GM19397 (cell line): Measurements from ENCODE around the gene ZNF555.
A peak's percentile ranks its signal among the peaks of the same experiment; 100 is the strongest.

ENCODE experiments used
- ATAC-seq: cut with Tn5 transposase; IDR thresholded peaks from one replicate; pipeline ENCODE4 v1.9.1; 2021; ENCODE audit warnings: mild to moderate bottlenecking, moderate library complexity; ENCODE audit not compliant: unreplicated experiment

The ZNF555 gene

DNA sequence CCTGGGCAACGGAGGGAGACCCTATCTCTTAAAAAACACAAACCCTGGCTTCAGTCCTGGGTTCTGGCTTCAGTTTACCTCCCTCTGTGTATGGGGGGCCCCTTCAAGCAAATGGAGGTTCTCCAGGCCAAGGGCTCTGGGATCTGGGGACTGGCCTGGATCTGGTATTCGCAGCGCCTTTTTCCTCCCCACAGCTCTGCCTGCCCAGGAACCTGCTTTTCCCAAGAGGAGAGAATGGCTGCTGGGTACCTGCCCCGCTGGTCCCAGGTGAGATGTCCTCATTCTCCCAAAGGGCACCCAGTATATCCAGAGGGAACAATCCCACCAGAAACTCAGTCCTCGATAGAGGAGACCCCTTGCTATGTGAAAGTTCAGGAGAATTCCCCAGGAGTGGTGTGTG, 18.4 kb upstream of the ZNF555 start:
- ATAC-seq, result no peak

DNA sequence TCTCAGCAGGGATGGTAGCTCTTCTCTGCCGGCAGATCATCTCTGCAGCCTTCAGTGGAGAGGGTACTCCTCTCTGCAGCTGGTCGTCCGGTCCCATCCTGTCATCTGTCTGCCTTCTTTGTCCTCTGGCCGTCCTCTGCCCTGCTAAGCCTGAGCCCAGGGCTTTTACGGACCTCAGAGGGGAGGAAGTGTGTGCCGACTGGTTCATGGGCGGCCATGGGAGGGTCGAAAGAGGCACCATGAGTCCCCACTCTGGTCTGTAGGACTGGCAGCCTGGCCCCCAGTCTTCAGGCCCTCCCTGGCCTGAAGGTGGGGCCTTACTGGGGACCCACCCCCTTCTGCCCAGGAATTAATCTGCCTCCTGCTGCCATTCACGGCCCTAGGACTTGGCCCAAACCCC, 17.6 kb upstream of the ZNF555 start:
- ATAC-seq, result no peak

DNA sequence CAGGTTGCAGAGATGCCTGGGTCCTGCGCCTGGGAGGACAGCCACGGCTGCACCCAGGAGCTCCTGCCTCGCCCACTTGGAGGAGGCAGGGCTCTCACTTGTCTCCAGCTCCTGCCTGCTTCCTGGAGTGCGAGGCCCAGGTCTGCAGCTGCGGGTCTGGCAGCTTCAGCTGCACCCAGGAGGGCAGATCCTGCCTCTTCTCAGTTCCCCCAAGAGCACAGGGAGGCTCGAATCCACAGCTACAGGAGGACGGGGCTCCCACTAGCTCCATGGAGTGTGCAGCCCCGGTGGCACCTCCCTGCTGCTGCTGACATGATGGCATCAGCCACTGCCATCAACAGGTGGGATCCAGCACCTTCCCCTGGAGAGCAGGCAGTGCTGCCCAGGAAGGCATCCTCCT, 17.1 kb upstream of the ZNF555 start:
- ATAC-seq, result no peak

DNA sequence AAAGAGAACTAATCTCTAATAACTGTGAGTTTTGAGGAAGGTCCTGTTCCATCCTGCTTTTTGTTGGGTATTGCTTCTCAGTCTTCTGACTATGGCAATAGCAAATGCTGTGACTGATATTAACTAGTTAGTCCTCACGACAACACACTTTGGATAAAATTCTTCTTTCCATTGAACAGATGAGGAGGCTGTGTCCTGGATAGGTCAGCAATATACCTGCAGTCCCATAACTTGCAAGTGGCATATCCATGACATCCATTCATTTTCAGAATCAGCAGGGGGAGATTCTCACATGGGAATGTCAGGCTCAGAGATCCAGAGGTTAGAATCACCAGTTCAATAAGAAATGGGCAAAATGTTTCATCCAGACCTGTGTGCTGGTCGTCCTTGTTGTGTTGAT, 14.3 kb upstream of the ZNF555 start:
- no peak for ATAC-seq

DNA sequence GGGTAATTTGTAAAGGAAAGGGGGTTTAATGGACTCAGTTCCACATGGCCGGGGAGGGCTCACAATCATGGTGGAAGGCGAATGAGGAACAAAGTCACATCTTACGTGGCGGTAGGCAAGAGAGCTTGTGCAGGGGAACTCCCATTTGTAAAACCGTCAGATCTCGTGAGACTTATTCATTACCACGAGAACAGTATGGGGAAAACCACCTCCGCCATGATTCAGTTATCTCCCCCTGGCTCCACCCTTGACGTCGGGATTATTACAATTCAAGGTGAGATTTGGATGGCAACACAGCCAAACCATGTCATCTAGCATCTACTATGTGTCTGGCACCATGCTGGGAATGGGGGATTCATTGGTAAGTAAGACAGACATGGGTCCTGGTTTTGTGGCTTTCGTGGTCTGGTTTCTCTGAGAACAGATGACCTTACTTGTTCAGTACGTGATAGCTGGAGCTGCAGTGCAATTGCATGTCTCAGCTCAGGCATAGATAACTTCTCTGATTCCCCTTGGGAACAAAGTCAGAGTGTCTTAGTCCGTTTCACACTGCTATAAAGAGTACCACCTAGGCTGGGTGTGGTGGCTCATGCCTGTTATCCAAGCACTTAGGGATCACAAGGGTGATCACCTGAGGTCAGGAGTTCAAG, 13.3 kb upstream of the ZNF555 start:
- no peak for ATAC-seq

DNA sequence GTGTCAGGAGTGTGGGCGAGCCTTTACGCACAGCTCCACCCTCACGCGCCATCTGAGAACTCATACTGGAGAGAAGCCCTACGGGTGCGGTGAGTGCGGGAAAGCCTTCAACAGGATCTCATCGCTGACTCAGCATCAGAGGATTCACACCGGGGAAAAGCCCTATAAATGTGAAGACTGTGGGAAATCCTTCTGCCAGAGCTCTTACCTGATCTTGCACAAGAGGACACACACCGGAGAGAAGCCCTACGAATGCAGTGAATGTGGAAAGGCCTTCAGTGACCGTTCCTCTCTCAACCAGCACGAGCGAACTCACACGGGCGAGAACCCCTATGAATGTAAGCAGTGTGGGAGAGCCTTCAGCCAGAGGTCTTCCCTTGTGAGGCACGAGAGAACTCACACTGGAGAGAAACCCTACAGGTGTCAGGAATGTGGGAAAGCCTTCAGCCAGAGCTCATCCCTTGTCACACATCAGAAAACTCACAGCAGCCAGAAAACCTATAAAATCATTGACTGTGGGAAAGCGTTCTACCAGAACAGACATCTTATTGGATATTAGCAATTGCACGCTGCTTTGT, 6.9 kb upstream of the ZNF555 start:
- no peak for ATAC-seq

DNA sequence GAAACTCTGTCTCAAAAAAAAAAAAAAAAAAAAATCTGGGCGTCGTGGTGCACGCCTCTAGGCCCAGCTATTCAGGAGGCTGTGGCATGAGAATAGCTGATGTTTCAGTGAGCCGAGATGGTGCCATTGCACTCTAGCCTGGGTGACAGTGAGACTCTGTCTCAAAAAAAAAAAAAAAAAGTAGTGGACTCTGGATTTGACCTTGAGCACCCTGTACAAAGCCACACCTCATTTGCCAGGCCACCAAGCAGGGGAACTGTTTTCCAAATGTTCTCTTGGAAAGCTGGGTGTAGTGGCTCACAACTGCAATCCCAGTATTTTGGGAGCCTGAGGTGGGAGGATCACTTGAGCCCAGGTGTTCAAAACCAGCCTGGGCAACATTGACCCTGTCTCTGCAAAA, 3.8 kb upstream of the ZNF555 start:
- no peak for ATAC-seq

DNA sequence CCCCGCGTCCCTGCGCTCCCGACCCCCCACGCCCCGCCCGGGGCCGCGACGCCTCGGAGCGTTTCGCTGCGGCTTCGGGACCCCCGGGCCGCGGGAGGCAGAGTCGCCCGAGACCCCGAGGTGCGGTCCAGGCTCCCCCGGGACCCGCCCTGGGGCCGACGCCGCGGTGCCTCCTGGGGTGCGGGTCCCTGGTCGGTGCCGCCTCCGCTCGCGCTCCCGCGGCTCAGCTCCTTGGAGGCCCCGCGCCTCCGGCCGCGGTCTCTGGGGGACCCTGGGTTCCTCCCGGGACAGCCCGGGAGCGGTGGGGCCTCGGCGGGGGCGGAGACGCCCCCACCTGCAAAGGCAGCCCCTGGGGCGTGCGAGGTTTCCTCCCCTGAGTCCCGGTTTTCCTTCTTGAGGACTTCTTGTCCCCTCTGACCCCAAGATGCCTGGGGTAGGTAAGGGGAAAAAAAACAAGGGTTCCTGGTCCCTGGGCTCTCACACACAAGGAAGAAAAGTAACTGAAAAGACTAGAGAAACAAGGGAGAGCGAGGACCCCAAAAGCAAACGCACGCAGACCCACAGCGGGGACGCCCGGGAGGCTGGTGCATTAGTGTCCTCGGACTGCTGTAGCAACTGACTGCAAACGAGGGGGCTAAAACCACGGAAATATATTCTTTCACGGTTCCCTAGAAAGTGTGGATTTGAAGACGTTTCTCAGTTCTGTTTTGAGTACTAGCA, 740 bp downstream of the ZNF555 start:
- ATAC-seq, result peak; percentile 20

DNA sequence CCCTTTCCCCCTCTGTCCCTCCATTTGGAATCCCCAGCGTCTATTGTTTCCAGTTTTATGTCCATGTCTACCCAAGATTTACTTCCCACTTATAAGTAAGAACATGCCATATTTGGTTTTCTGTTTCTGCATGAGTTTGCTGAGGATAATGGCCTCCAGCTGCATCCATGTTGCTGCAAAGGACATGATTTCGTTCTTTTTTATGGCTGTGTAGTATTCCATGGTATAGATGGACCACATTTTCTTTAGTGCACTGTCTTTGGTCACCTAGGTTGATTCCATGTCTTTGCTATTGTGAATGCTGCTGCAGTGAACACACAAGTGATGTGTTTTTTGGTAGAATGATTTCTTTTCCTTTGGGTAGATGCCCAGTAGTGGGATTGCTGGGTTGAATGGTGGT, 3.8 kb downstream of the ZNF555 start:
- ATAC-seq, result no peak

DNA sequence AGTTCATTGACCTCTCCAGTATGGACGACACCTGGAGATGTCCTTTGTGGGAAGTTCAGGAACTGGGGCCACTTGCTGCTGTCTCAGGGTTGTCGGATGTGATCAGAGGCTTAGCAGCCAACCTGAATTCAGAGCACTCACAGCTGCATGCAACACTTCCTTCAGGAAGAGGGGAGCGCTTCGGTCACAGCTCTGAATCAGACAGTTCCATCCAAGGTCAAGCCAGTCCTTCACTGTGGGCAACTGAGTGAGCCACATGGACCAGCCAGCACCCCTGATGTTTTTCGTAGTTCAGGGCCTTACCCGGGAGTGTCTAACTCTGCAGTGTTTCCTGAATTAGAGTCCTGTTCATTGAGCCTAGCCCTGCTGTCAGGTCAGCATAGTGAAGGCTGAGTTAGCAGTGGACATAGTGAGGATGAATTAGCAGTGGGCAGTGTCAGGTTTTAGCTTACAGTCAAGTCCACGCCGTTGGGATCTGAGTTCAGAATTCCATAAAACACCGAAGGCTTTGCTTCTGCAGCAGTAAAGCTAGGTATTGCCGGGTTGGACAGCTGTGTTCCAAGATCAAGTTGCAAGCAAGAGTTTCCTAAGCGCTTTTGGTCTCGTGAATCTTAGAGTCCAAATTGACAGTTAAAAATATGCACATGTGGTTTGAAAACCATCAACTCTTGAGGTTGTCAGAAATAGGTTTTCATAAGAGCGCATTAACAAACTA, 5.1 kb downstream of the ZNF555 start:
- no peak for ATAC-seq

DNA sequence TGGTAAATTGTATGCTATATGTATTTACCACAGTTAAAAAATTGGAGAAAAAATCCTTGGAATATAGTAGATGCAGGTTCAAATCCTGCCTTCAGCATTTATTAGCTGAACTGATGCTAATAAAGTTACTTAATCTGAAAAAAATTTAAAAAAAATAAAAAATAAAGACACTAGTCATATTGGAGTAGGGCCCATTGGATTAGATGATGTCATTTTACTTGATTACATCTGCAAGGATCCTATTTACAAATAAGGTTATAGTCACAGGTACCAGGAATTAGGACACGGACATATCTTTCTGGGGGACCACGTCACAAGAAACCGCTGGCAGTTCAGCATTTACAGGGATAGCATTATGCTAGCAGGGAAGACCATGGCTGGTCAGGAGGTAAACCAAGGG, 6.2 kb downstream of the ZNF555 start:
- ATAC-seq, result no peak

DNA sequence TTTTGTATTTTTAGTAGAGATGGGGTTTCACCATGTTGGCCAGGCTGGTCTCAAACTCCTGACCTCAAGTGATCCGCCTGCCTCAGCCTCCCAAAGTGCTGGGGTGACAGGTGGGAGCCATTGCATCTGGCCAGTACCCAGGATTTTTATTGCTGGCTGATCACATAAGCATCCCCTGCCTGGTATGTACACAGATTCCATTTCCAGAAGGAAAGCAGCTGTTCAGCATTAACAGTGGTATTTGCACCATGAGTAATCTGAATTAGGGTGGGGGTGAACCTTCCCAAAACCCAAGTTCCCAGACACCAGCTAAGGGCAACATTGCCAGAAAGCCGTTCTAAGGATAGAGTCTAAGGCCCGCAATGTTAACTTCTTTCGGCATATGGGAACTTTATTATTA, 7.3 kb downstream of the ZNF555 start:
- ATAC-seq, result no peak

DNA sequence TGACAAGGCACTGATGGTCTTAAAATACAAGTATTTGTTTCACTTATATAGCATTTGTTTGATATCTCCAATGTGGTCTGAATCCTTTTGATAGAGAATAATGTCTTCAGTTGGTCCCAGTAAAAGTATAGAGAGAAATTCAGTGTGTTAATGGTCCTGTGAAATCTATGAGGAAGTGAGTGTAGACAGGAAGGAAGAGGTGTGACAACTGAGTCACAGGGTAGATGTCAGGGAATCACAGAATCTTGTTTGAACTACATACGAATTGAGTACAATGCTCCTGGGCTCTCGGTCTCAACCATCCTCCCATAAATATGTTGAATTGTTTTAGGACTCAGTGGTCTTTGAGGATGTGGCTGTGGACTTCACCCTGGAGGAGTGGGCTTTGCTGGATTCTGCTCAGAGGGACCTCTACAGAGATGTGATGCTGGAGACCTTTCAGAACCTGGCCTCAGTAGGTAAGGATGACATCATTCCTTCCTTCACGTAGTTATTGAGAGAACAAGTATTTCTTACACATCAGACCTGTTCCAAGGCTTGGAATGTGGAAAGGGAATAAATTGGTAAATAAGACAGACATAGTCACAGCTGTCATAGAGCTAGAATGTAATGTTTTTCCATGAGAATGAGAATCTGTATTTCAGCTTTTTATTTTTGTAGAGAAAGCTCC, 9.1 kb downstream of the ZNF555 start:
- ATAC-seq, result no peak

DNA sequence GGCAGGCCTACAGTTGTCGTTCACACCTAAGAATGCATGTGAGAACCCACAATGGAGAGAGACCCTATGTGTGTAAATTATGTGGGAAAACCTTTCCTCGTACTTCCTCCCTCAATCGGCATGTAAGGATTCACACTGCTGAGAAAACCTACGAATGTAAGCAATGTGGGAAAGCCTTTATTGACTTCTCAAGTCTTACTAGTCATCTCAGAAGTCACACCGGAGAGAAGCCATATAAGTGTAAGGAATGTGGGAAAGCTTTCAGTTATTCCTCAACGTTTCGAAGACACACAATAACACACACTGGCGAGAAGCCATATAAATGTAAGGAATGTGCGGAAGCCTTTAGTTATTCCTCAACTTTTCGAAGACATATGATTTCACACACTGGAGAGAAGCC, 11.3 kb downstream of the ZNF555 start:
- no peak for ATAC-seq

DNA sequence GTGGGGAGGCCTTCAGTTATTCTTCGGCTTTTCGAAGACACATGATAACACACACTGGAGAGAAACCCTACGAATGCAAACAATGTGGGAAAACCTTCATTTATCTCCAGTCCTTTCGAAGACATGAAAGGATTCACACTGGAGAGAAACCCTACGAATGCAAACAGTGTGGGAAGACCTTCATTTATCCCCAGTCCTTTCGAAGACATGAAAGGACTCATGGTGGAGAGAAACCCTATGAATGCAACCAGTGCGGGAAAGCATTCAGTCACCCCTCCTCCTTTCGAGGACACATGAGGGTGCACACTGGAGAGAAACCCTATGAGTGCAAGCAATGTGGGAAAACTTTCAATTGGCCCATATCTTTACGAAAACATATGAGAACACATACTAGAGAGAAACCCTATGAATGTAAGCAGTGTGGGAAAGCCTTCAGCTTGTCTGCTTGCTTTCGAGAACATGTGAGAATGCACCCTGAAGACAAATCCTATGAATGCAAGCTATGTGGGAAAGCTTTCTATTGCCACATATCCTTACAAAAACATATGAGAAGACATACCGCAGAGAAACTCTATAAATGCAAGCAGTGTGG, 11.8 kb downstream of the ZNF555 start:
- no peak for ATAC-seq

DNA sequence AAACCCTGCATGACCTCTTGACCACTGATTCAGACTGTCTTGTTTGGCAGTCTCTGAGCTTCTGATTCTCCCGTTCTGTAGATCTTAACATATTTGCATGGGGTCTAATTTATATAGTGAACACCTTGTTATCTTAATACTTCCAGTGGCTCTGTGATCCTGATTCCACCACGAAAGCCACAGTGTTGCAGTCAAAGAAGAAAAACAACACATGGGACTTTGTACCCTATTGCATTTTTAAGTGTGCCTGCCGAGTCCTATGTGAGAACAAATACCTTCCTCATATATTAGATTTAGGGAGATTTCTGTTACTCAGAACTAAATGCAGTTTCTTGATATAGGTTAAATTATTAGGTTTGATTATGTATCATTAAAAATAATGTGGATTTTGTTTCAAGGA, 13.6 kb downstream of the ZNF555 start:
- no peak for ATAC-seq

DNA sequence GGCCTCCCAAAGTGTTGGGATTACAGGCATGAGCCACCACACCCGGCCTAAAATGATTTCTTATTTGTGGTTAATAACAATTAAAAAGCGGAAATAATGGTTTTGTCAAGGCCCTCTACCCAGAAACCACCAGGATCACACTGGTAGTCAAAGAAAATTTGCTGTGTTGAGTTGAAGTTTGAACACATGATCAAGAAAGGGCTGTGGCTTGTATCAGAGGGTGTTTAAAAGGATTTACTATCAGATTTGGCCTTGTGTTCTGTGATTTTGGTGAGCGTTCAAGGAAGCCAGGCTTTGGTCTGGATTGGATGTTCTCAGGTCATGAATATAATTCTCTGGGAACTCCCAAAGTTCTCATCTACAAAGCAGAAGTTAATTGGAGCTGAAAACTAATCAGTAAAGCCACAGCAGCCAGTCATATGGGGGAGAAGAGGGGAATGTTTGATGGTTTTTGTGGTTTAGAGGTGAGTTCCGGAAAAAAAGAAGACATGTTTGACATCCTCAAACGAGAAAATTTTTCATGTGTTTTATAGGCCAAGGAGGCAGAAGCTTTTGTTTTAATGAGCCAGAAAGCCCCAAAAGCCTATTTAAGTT, 15.3 kb downstream of the ZNF555 start:
- ATAC-seq, result no peak

DNA sequence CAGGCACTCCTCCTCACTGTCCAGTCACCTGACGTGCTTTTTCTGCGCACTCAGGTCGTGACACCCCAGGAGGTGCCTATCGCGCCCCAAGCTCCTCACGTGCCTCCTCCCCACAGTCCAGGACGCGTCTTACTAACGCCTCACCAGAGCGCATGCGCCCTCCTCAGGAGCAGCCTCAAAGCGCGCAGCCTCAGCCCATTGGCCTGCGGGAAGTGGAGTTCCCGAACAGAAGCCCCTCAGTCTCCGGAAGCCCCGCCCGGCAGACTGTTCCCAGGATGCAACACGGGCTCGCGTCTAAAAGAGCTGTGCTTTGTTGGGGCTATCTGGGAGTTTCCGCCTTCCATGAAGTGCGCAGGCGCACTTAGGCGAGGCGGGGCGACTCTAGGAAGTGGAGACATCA, 17.6 kb downstream of the ZNF555 start:
- ATAC-seq, result no peak

DNA sequence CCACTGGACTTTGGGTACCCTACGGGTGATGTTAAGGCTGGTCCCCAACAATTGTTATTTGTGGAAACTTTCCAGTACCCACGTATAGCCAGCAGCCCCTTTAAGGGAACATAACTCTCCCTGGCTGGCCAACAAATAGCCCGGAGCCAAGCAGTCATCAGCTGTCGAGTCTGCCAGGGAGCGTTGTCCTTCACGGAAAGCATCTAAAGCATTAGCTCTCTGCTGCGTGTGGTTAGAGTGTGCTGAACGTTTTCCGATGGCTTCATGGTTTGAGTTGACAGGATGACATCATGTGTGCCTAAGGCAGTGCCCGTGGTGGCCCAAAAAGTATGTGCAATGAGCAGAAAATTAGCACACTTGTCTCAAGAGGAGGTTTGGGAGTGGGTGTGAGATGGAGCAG, 22.5 kb downstream of the ZNF555 start:
- ATAC-seq, result no peak

DNA sequence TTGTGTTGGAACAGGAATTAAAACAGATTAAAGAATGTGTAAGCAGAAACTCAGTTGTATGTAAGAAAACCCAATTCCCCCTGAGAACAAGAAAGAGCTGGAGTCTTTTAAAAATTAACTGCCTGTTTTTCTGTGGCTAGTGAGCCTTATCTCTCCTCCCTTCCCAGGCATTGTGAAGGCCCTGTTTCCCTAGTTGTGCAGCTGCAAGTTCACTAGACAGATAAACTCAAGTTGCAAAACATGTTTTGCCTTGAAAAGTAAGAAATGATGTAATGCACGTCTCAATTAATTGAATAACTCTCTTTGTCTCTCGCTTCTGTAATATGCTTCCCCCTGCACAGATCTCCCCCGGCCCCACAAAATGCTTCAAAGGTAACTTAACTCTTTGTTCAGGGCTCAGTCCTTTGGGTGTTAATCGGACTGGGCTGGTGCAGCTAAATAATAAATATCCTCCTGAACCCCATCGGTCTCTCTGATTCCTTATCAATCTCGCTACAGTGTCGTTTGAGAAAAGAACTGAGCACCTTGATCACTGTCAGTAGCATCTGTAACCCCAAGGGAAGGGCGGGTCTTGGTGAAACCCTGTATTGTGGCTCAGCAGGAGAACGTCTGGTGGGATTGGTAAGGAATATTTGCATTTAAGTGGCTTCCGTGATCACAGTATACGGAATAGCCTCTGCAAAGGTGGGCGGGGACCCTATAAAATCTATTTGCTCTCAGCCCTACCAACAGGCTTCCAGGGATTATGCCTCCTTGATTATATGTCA, 24.2 kb downstream of the ZNF555 start:
- no peak for ATAC-seq
